Kidney epithelial cell (primary cell): ENCODE measurements around the gene BSND. TPM values are rescaled to one million over a fixed set of nuclear protein-coding genes. Genes with fewer than 3 reads are reported as not detected.

Experiments used
- DNase-seq: peaks from one replicate; pipeline ENCODE4 v3.0.0-alpha.2; 2010; ENCODE audit warnings: low read depth
- H3K27me3 ChIP-seq: 2 replicates; pipeline ENCODE4 v1.6.0; 2011; ENCODE audit warnings: low read length; ENCODE audit not compliant: control insufficient read depth, insufficient read depth
- H3K36me3 ChIP-seq: 2 replicates; pipeline ENCODE4 v1.5.1; 2011; ENCODE audit warnings: low read length; ENCODE audit not compliant: control insufficient read depth, insufficient read depth
- H3K4me3 ChIP-seq: 2 replicates; pipeline ENCODE4 v1.5.1; 2011; ENCODE audit warnings: low read depth, mild to moderate bottlenecking, control low read depth, low read length
- CTCF ChIP-seq: IDR thresholded peaks from 2 replicates; pipeline ENCODE4 v1.5.1; 2011; ENCODE audit warnings: mild to moderate bottlenecking, moderate library complexity, low read length, control low read depth, inconsistent platforms; ENCODE audit not compliant: insufficient read depth, poor library complexity, severe bottlenecking
- total RNA-seq: library from RNA; depleted of rRNA; stranded (reverse); fragments of >200 nt; gene quantifications from 2 replicates; pipeline ENCODE4 v1.2.3, GENCODE V29; 2015

Gene BSND
- total RNA-seq, 1 donor from 2014 or later = not detected

DNA sequence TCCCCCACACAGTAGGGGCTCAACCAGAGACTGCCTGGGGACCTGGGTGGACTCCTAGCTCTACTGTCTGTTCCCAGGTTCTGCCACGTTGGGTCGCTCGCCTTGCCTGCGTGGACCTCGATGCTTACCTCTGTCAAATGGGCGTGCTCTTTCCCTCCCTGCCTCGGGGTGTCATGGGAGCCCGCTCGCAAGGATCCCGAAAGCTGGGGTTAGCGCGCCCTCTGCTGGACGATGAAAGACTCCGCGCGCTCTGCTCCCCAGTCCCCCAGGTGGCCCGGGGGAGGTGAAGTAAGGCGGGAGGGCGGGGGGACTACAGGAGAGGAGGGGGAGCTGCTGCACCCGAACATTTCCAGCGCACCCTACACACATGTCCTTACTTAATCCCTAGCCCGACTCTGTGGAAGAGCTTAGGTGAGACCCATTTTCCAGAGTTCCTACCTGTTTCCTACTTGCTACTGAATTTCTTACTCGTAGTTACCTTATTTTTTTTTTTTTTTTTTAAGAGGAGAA is 2.3 kb upstream of the BSND start:
- DNase-seq = no peak
- peaks cover 21% of the 10 kb centered on the region for H3K27me3 ChIP-seq
- no peak overlapping the region for H3K4me3 ChIP-seq
- peak; percentile 90 for TF ChIP-seq CTCF
- H3K36me3 ChIP-seq = no peaks in the 10 kb centered on the region

DNA sequence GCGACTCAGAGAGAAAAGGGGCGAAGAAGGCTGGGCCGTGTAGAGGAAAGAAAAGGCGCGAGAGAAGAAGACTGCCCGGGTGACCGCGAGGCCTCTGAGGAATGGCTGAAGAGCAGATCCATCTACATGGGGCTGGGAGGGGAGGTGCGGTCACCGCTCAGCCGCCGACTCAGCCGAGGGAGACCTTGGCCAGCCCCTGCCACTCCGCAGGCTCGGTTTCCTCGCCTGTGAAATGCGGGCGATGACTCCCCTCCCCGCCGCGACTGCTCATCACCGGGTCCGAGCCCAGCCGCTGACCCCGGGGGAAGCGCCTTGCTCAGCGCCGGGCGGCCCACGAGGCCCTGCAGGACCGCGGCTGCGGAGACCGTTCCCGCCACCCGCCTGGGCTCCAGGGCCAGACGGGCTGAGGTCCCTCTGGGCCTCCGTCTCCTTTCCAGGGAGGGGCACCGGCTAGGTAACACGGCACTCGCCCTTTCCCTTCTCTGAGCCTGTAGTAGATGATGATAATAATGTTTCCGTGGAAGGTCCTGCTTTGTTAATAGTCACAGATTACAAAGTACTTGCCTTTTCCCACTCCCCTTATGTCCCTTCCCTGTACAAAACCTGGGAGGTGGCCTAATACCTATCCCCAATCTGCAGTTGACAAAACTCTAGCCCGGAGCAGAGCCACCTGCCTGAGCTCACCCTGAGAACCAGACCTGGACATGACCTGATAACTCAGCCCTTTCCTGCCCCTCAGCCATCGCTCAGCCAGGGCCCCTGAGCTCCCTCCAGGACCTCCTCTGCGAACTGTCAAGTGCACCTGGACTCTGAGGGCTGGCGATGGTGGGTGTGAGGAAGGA is 1.6 kb upstream of the BSND start:
- no peak overlapping the region for H3K4me3 ChIP-seq
- no peak for TF ChIP-seq CTCF
- H3K27me3 ChIP-seq = peaks cover 25% of the 10 kb centered on the region
- no peak for DNase-seq
- no peaks in the 10 kb centered on the region for H3K36me3 ChIP-seq

DNA sequence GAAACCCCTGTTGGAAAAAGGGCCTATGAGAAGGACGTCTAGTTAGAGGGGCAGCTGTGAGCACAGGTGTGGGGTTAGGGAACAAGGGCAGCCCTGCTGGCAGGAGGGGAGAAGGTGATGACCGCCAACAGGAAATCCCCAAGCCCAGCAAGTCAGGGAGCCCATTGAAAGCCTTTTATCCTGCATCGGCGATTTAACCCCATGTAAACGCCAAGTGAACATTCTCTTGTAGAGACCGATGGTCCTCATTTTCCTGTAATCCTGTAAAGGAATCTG is 1.1 kb upstream of the BSND start:
- Histone ChIP-seq H3K36me3 (no peaks in the 10 kb centered on the region), H3K4me3 (no peak overlapping the region), H3K27me3 (peaks cover 25% of the 10 kb centered on the region)
- DNase-seq = no peak
- TF ChIP-seq CTCF = no peak

GRCh38 chr1:54998100-54998499 is 633 bp upstream of the BSND start:
- TF ChIP-seq CTCF = no peak
- no peaks in the 10 kb centered on the region for H3K36me3 ChIP-seq
- H3K4me3 ChIP-seq = no peak overlapping the region
- peaks cover 27% of the 10 kb centered on the region for H3K27me3 ChIP-seq
- DNase-seq = no peak

DNA sequence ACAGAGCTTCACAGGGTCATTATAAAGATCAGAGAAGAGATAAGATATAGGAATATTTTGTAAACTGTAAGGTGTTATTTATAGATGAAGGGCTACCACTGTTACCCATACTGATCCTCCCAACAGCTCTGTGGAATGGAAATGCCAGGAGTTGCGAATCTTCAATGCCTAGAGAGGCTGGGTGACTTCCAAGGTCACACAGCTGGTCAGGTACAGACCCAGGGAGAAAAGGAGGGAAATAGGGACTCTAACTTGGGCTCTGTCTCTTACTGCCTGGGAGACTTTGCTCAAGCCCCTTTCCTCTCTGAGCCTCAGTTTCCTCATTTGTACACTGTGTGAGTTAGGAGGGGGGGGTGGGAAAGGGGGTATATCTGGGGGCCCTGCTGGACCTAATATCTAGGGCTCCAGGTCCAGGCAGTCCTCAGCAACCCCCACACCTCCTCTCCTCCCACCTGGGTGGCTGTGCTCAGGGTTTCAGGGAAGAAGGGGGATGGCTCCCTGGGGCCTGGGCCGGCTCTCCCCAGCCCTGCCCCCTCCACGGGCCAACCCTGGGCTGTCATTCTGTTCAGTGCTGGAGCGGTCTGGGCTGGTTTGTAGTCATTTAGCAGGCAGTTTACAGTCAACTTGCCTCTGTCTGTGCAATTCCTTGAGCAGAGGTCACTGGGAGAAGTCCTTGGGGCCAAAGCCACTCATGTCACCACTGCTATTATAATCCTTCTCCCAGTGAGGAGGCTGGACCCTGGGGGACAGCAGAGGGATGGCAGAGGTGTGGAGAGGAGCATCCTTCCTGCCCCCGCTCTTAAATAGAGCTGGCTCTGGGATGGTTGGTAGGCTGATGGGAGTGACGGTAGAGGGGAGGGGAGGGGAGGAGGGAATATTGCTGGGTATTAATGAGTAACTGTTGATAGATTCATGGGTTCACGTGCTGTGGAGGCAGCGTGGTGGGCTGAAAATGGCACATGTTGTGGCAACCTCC is 1.7 kb downstream of the BSND start:
- Histone ChIP-seq H3K36me3 (no peaks in the 10 kb centered on the region), H3K27me3 (peaks cover 24% of the 10 kb centered on the region), H3K4me3 (no peak overlapping the region)
- no peak for DNase-seq
- no peak for TF ChIP-seq CTCF
